KBM-7 (cell line): Measurements from ENCODE around the gene TSR3.

Experiments used
- DNase-seq: peaks from one replicate; pipeline ENCODE4 v3.0.0-alpha.2; 2015
- in situ Hi-C: fragments of 300-500 bp; cut with MboI; formaldehyde crosslinking; loops from 2 replicates; pipeline ENCODE4 v1.14.3; 2020; ENCODE audit warnings: low sequenced_read_pairs, low pct_unique_long_range_greater_than_20kb, mixed read lengths

Gene TSR3

GRCh38 chr16:1378804-1379303 lies 27.2 kb upstream of the TSR3 start:
- in situ Hi-C loops = no loop called here
- peak; percentile 41 for DNase-seq

GRCh38 chr16:1378087-1378803 lies 26.6 kb upstream of the TSR3 start:
- in situ Hi-C loops = no loop called here
- DNase-seq = no peak

GRCh38 chr16:1377406-1378010 lies 25.8 kb upstream of the TSR3 start:
- in situ Hi-C loops = no loop called here
- no peak for DNase-seq

GRCh38 chr16:1375741-1376410 lies 24.2 kb upstream of the TSR3 start:
- no peak for DNase-seq
- in situ Hi-C loops = no loop called here

GRCh38 chr16:1375298-1375640 lies 23.6 kb upstream of the TSR3 start:
- in situ Hi-C loops = no loop called here
- no peak for DNase-seq

GRCh38 chr16:1374418-1375297 lies 23.0 kb upstream of the TSR3 start:
- no peak for DNase-seq
- in situ Hi-C loops = no loop called here

- no peak for DNase-seq
- in situ Hi-C loops = no loop called here
These were observed 20.7 kb upstream of the TSR3 start for GRCh38 chr16:1372292-1372950.

- DNase-seq = no peak
- in situ Hi-C loops = no loop called here
These were observed 19.6 kb upstream of the TSR3 start for GRCh38 chr16:1371054-1371978.

- no peak for DNase-seq
- in situ Hi-C loops = no loop called here
These were observed 16.0 kb upstream of the TSR3 start for GRCh38 chr16:1367486-1368174.

GRCh38 chr16:1366712-1367299 lies 15.1 kb upstream of the TSR3 start:
- no peak for DNase-seq
- in situ Hi-C loops = no loop called here

GRCh38 chr16:1366060-1366711 lies 14.5 kb upstream of the TSR3 start:
- DNase-seq = no peak
- in situ Hi-C loops = no loop called here

GRCh38 chr16:1364510-1364909 lies 12.8 kb upstream of the TSR3 start:
- in situ Hi-C loops = no loop called here
- DNase-seq = no peak

GRCh38 chr16:1363501-1364041 lies 11.9 kb upstream of the TSR3 start:
- in situ Hi-C loops = no loop called here
- peak; percentile 81 for DNase-seq

- DNase-seq = no peak
- in situ Hi-C loops = no loop called here
These were observed 11.1 kb upstream of the TSR3 start for GRCh38 chr16:1362807-1363206.

GRCh38 chr16:1361685-1362360 lies 10.1 kb upstream of the TSR3 start:
- DNase-seq = no peak
- in situ Hi-C loops = no loop called here
